Stimulated activated CD4-positive, alpha-beta T cell treated with anti-CD3 and anti-CD28 coated beads, Interleukin-1b, Interleukin-23, amount 100 ng/mL, for 4 hours (primary cell): ENCODE data around the gene TMEM50B.
A peak's percentile ranks its signal among the peaks of the same experiment; 100 is the strongest.
"Not testable (repeated sequence)": the region's sequence is repeated elsewhere in the genome, so short reads cannot be mapped to it uniquely, and the experiment has no call there.

Experiments used
- DNase-seq, 2 donors: peaks; one replicate each; pipeline ENCODE4 v3.0.0-alpha.2; 2020; ENCODE audit warnings: low read depth in 2 of 2

TMEM50B gene

GRCh38 chr21:33428669-33429068 lies 51.1 kb downstream of the TMEM50B start:
- no peak for DNase-seq

DNA sequence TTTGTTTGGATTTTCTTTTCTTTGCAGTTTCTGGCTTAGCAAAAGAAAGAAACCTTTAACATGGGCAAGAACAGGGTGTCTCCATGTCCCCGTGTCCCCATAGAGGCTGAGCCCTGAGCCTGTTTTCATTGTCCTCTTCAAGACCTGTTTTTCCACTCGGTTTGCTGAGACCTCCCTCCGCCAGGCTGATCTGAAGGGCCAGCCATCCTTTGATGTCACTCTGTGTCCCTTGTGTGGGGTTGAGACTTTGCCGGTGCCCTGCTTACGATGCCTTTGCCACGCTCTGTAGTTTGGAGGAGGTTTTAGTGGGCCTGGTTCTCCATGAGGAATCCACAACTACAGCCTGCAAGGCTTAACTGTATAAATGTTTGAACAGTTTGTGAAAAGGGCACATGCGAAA lies 52.7 kb downstream of the TMEM50B start:
- no peak for DNase-seq

- DNase-seq, result no peak
Measured at GRCh38 chr21:33425825-33426224, 53.9 kb downstream of the TMEM50B start.

DNA sequence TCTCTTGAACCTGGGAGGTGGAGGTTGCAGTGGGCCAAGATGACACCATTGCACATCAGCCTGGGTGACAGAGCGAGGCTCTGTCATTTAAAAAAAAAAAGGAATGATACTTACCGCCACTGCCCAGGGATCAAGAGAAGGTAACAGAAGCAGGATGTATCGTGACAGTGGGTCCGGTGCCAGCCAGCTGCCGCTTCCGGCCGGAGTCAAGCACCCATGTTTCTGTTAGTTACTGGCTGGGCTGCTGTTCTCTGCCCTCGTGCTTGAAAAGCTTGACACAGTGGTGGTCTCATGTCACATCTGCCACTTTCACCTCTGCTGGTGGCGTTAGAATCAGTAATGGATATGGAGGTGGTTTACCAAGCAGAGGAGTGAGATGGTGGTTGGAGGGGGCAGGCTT lies 55.6 kb downstream of the TMEM50B start:
- DNase-seq, result no peak

- no peak for DNase-seq
Measured at GRCh38 chr21:33421713-33422393, 57.9 kb downstream of the TMEM50B start.

GRCh38 chr21:33419538-33420123 lies 60.1 kb downstream of the TMEM50B start:
- DNase-seq, result no peak

DNA sequence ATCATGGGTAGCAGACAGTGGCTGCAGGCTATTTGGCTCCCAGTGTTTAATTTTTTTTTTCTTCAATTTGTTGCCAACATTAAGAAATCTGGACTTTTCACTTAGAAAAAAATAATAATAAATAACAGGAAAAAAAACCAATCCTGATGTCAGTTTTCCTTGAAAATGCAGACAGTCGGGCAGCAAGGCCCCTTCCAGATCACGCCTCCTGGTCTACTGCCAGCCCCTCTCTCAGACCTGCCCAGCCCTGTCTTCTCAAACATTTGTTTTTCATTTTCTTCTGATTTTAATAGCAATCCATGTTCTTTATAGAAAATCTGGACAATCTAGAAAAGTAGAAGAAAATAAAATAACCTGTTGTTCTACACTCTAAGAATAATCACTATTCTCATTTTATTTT lies 61.1 kb downstream of the TMEM50B start:
- DNase-seq, result no peak

DNA sequence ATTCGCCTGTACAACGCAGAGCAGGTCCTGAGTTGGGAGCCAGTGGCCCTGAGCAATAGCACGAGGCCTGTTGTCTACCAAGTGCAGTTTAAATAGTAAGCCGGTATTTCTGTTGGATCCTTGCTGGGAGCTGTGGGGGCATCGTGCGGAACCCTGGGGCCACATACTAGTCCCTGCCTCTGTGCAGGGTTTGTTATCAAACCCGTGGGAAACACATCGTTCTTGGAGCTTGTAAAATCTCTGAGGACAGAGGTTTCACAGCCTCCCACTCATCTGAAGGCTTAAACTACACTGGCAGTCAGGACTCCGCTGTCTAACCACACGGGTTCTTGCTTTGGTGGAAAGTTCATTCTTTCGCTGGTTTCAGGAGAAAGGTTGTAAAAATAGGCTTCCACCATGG lies 64.8 kb downstream of the TMEM50B start:
- no peak for DNase-seq

GRCh38 chr21:33414068-33414467 lies 65.7 kb downstream of the TMEM50B start:
- DNase-seq, result no peak

GRCh38 chr21:33412832-33413519 lies 66.8 kb downstream of the TMEM50B start:
- DNase-seq, result no peak

GRCh38 chr21:33412439-33412831 lies 67.3 kb downstream of the TMEM50B start:
- DNase-seq, result not testable (repeated sequence)

DNA sequence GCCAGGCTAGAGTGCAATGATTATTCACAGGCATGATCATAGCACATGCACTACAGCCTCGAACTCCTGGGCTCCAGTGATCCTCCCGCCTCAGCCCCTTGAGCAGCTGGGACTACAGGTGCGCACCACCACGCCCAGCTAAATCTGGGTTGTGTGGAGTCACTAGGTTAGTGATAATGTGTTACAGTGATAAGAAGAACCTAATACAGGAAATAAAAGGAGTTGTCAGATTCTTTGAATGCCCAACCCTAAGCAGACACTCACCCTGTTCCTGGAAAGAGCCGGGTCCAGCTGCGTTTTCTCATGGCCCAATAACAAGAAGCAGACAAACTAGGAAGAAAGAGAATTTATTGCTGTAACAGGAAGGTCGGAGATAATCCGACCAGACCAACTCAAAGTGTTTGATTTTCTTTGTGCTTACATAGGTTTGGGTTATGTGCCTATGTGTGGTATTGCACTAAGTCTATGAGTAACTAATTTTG lies 67.8 kb downstream of the TMEM50B start:
- no peak for DNase-seq

DNA sequence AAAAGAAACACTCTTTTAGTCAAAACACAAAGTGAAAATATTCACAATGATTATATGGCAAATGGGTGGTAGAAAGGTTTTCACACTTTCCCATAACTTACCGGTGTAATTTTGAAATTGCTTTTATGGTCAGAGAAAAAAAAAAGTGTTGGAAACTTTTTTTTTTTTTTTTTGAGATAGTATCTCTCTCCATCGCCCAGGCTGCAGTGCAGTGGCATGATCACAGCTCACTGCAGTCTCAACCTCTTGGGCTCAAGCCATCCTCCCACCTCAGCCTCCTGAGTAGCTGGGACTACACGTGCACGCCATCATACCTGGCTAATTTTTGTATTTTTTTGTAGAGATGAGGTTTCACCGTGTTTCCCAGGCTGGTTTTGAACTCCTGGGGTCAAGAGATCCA lies 73.3 kb downstream of the TMEM50B start:
- DNase-seq, result no peak

DNA sequence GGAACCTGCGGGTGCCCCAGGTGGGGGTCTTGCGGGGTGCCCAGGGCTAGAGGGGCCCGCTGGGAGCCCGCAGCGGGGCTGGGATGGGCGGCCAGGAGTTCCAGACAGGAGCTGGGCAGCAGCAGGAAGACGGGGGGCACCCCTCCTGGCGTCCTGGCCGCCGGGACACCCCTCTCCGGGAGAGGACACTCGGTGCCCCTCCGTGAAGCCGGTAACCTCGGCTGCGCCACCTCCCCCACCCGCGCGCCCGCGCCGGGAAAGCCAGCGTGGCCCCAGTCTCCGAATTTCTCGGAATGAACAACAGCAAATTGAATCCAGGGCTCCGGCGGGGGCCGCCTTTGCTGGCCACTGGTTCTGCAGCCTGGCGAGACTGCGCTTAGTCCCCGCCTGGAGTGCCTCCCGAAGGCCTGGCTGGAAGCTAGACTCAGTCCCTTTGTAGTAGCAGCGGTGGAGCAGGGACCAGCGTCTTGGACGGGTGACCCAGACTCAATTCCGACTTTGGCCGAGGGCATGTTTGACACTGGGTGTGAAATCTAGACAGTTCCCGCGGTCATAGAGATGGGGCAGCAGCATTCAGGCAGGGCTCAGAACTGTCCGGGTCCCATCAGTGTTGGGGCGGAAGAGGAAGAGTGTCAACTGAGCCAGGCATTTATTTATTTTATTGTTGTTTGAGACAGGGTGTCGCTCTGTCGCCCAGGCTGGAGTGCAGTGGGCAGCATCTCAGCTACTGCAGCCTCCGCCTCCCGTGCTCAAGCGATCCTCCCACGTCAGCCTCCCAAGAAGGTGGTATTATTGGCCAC lies 75.8 kb downstream of the TMEM50B start:
- peak in 1 of 2 donors; percentile 28 for DNase-seq

- DNase-seq, result peak; percentile 45 to 51
Measured at GRCh38 chr21:33403128-33403785, 76.5 kb downstream of the TMEM50B start, which contains the start of gene IFNGR2. TSS of gene IFNGR2 (plus strand) at chr21:33403413. CDS start at chr21:33403544, 131 bp downstream.

DNA sequence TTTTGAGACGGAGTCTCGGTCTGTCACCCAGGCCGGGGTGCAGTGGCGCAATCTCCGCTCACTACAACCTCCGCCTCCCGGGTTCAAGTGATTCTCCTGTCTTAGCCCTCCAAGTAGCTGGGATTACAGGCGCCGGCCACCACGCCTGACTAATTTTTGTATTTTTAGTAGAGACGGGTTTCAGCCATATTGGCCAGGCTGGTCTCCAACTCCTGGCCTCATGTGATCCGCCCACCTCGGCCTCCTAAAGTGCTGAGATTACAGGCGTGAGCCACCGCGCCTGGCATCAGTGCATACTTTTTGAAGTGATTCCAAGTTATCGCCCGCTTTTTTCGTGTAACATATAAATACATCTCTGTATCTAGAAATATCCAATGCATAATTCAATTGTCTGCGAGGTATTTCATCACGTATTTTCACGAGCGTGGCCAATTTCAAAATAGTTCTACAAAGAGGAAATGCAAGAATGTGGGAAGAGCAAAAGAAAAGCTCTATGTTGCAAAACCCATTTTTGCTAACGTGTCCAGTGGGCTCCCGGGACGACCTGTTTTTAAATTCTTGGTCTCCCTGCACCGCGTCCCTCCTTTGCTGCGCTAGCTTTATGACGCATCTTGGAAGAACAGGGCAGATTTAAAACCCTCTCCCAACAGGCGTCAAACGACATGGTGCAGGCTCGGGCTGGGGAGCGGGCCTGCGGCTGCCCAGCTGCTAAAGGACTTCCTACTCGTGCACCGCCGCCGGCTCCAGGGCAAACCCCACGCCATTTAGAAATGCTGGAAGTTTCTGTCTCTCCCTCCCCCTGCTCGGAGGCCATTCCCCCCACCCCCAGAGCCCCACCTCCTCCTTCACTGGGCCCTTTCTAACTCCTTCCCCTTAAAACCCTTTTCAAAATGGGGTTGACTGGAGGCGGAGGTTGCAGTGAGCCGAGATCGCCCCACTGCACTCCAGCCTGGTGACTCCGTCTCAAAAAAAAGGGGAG lies 77.5 kb downstream of the TMEM50B start:
- no peak for DNase-seq

DNA sequence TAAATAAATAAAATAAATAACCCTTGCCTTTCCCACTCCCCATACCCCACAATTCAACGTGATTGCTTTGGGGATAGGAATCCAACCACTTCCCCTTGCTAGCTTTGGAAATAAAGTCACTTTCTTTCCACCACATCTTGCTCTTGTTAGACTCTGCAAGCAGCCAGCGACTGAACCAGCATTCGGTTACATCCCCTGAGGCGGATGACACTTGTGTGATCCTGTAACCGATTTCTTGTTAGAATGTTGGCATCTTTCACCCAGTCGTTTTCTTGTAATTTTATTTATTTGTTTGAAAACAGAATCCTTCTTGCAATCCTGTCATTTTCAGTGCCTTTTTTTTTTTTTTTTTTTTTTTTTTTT lies 78.2 kb downstream of the TMEM50B start:
- no peak for DNase-seq
